CD14-positive monocyte (primary cell): ENCODE results near the gene TSHZ2. TPM values are rescaled to one million over a fixed set of nuclear protein-coding genes. Genes with fewer than 3 reads are reported as not detected.

Experiments used
- DNase-seq, 3 donors: peaks; one replicate each; pipeline ENCODE4 v3.0.0-alpha.2; 2011 to 2022
- H2AFZ ChIP-seq: 2 replicates; pipeline ENCODE4 v1.6.0; 2012; ENCODE audit warnings: mild to moderate bottlenecking, low read depth, low read length, inconsistent platforms; ENCODE audit not compliant: insufficient read depth, poor library complexity, severe bottlenecking
- H3K27ac ChIP-seq, 2 donors: 1 replicate in 1 of 2; 2 replicates in 1 of 2; pipeline ENCODE4 v1.5.1; 2012 to 2013; ENCODE audit warnings: low read length in 2 of 2, control low read depth in 1 of 2, inconsistent platforms in 1 of 2, low read depth in 1 of 2, mild to moderate bottlenecking in 1 of 2
- H3K27me3 ChIP-seq, 2 donors: one replicate each; pipeline versions ENCODE4 v1.6.0 to v1.6.1; 2011 to 2013; ENCODE audit warnings: low read length in 2 of 2; ENCODE audit not compliant: control insufficient read depth in 2 of 2, insufficient read depth in 2 of 2
- H3K36me3 ChIP-seq, 2 donors: replicated peaks in 1 of 2; 1 replicate in 1 of 2; 2 replicates in 1 of 2; pipeline versions ENCODE4 v1.5.1 to v1.6.1; 2012 to 2013; ENCODE audit warnings: low read length in 2 of 2, control low read depth in 1 of 2, inconsistent platforms in 1 of 2, mild to moderate bottlenecking in 1 of 2; ENCODE audit not compliant: insufficient read depth in 2 of 2, control insufficient read depth in 1 of 2
- H3K4me1 ChIP-seq, 2 donors: 1 replicate in 1 of 2; 2 replicates in 1 of 2; pipeline versions ENCODE4 v1.5.1 to v1.6.1; 2012 to 2013; ENCODE audit warnings: low read length in 2 of 2, control low read depth in 1 of 2, inconsistent platforms in 1 of 2, mild to moderate bottlenecking in 1 of 2, moderate library complexity in 1 of 2; ENCODE audit not compliant: insufficient read depth in 2 of 2, control insufficient read depth in 1 of 2
- H3K4me2 ChIP-seq: replicated peaks from 2 replicates; pipeline ENCODE3; 2012; ENCODE audit warnings: low read length, moderate library complexity, mild to moderate bottlenecking; ENCODE audit not compliant: poor library complexity, severe bottlenecking; ENCODE audit errors: extremely low read depth
- H3K4me3 ChIP-seq, 3 experiments: fragments of 200-600 bp in 1 of 3; sonication (generic) in 1 of 3; replicated peaks in 1 of 3; 1 replicate in 2 of 3; 2 replicates in 1 of 3; pipeline ENCODE4 v1.5.1; 2011 to 2013; ENCODE audit warnings: low read length in 3 of 3, mild to moderate bottlenecking in 3 of 3, control low read depth in 2 of 3, low read depth in 2 of 3, inconsistent platforms in 1 of 3, moderate library complexity in 1 of 3
- H3K79me2 ChIP-seq: 2 replicates; pipeline ENCODE4 v1.6.0; 2012; ENCODE audit warnings: mild to moderate bottlenecking, control low read depth, inconsistent platforms, low read length, moderate library complexity; ENCODE audit not compliant: insufficient read depth
- H3K9ac ChIP-seq: 2 replicates; pipeline ENCODE4 v1.6.0; 2017; ENCODE audit warnings: low read length, mild to moderate bottlenecking; ENCODE audit not compliant: insufficient read depth, poor library complexity, severe bottlenecking
- H3K9me3 ChIP-seq, 2 donors: replicated peaks in 1 of 2; 1 replicate in 1 of 2; 2 replicates in 1 of 2; pipeline versions ENCODE4 v1.5.1 to v1.6.1; 2012 to 2013; ENCODE audit warnings: low read length in 2 of 2, control low read depth in 1 of 2; ENCODE audit not compliant: control insufficient read depth in 1 of 2, insufficient read depth in 1 of 2
- H4K20me1 ChIP-seq: 2 replicates; pipeline ENCODE4 v1.6.0; 2012; ENCODE audit warnings: mild to moderate bottlenecking, low read length, control low read depth, moderate library complexity; ENCODE audit not compliant: insufficient read depth
- H3K27ac Mint-ChIP-seq, 7 donors: one replicate each; pipeline ENCODE4 v1.8.0; 2020; ENCODE audit warnings: mild to moderate bottlenecking in 7 of 7, mixed read lengths in 7 of 7, moderate library complexity in 6 of 7, inconsistent platforms in 2 of 7
- H3K27me3 Mint-ChIP-seq, 3 donors: one replicate each; pipeline ENCODE4 v1.8.0; 2021 to 2022; ENCODE audit warnings: low read depth in 3 of 3, mild to moderate bottlenecking in 3 of 3, mixed read lengths in 3 of 3, moderate library complexity in 3 of 3, inconsistent platforms in 1 of 3
- H3K36me3 Mint-ChIP-seq, 2 donors: one replicate each; pipeline ENCODE4 v1.8.0; 2020; ENCODE audit warnings: mixed read lengths in 2 of 2, inconsistent platforms in 1 of 2, mild to moderate bottlenecking in 1 of 2
- H3K4me1 Mint-ChIP-seq: one replicate; pipeline ENCODE4 v1.8.0; 2020; ENCODE audit warnings: mild to moderate bottlenecking, mixed read lengths
- H3K4me3 Mint-ChIP-seq, 2 donors: one replicate each; pipeline ENCODE4 v1.8.0; 2020; ENCODE audit warnings: mild to moderate bottlenecking in 2 of 2, mixed read lengths in 2 of 2, moderate library complexity in 1 of 2
- H3K9me3 Mint-ChIP-seq, 7 donors: one replicate each; pipeline ENCODE4 v1.8.0; 2020 to 2022; ENCODE audit warnings: mixed read lengths in 7 of 7, mild to moderate bottlenecking in 6 of 7, moderate library complexity in 6 of 7, inconsistent platforms in 2 of 7
- CTCF ChIP-seq: fragments of 200-600 bp; IDR thresholded peaks from one replicate; pipeline ENCODE4 v1.8.0; 2022; ENCODE audit warnings: antibody characterized with exemption, mild to moderate bottlenecking
- WGBS: methylation state at CpG from one replicate; pipeline ENCODE4 v1.1.5; 2013; ENCODE audit warnings: missing lambda C conversion rate; ENCODE audit not compliant: insufficient coverage; 5-methylcytosine and 5-hydroxymethylcytosine counted together
- intact Hi-C, 2 donors: fragments of 100-400 bp; cut with micrococcal nuclease; formaldehyde crosslinking; loops; one replicate each; pipeline versions ENCODE4 v1.15.0 to v1.15.1; 2023
- polyA plus RNA-seq, 3 donors: library from polyadenylated mRNA; depleted of rRNA in 1 of 3; unstranded in 2 of 3; stranded (reverse) in 1 of 3; fragments of 300-500 nt in 2 of 3; fragments of >200 nt in 1 of 3; fragmentation: Illumina TruSeq in 2 of 3; gene quantifications; 1 replicate in 2 of 3; 2 replicates in 1 of 3; pipeline ENCODE4 v1.2.3, GENCODE V29; 2012 to 2021

The TSHZ2 gene
- polyA plus RNA-seq, 3 donors, result not detected

GRCh38 chr20:53362736-53363135, 390.6 kb downstream of the TSHZ2 start:
- Mint-ChIP-seq H3K9me3 (peaks cover 0 to 2% (median 0%) of the 10 kb centered on the region in 7 donors), H3K36me3 (no peaks in the 10 kb centered on the region), H3K4me3 (no peak overlapping the region), H3K27ac (no peak overlapping the region), H3K27me3 (peaks cover 0 to 7% (median 2%) of the 10 kb centered on the region in 3 donors), H3K4me1 (no peaks in the 10 kb centered on the region)
- Histone ChIP-seq H3K27ac (no peak overlapping the region), H2AFZ (no peak overlapping the region), H3K4me3 (no peak overlapping the region), H3K9ac (no peak overlapping the region), H3K4me2 (no peak overlapping the region), H3K4me1 (no peaks in the 10 kb centered on the region), H4K20me1 (no peaks in the 10 kb centered on the region), H3K27me3 (no peaks in the 10 kb centered on the region), H3K36me3 (no peaks in the 10 kb centered on the region), H3K79me2 (no peaks in the 10 kb centered on the region), H3K9me3 (no peaks in the 10 kb centered on the region)
- WGBS, result 83% methylated on average over 7 of the region's 8 CpGs
- TF ChIP-seq CTCF, result no peak
- intact Hi-C loops, result no loop called here
- no peak for DNase-seq

- DNase-seq, result no peak
- no peaks in the 10 kb centered on the region for H4K20me1 ChIP-seq
- 100% methylated on average over 5 of the region's 5 CpGs for WGBS
- intact Hi-C loops, result no loop called here
- H3K27me3 Mint-ChIP-seq, result peaks cover 2 to 9% (median 2%) of the 10 kb centered on the region in 3 donors
- no peaks in the 10 kb centered on the region for H3K36me3 Mint-ChIP-seq
- no peak overlapping the region for H3K4me3 ChIP-seq
- H3K4me3 Mint-ChIP-seq, result no peak overlapping the region
- no peak overlapping the region for H3K27ac ChIP-seq
- H3K9me3 ChIP-seq, result no peaks in the 10 kb centered on the region
- no peak overlapping the region for H2AFZ ChIP-seq
- no peak overlapping the region for H3K4me2 ChIP-seq
- H3K4me1 ChIP-seq, result no peaks in the 10 kb centered on the region
- H3K27me3 ChIP-seq, result no peaks in the 10 kb centered on the region
- no peak overlapping the region for H3K27ac Mint-ChIP-seq
- no peaks in the 10 kb centered on the region for H3K4me1 Mint-ChIP-seq
- no peaks in the 10 kb centered on the region for H3K36me3 ChIP-seq
- no peaks in the 10 kb centered on the region for H3K79me2 ChIP-seq
- TF ChIP-seq CTCF, result no peak
- H3K9ac ChIP-seq, result no peak overlapping the region
- H3K9me3 Mint-ChIP-seq, result peaks cover 0 to 2% (median 0%) of the 10 kb centered on the region in 7 donors
Measured at GRCh38 chr20:53364646-53365045, 392.5 kb downstream of the TSHZ2 start.
